CD4-positive, alpha-beta T cell (primary cell): Measurements from ENCODE around the gene ACACA. TPM values are rescaled to one million over a fixed set of nuclear protein-coding genes. Genes with fewer than 3 reads are reported as not detected.

Source experiments
- ATAC-seq: fragments of 200-7000 bp; cut with Tn5 transposase; one replicate; pipeline ENCODE4 v1.10.0; 2022; ENCODE audit warnings: mild to moderate bottlenecking; ENCODE audit not compliant: poor library complexity
- CTCF ChIA-PET: fragments of 350-600 bp; sonication (Branson Sonifier 250); formaldehyde crosslinking; loops from one replicate; lab custom pipeline; 2021; ENCODE audit warnings: antibody characterized with exemption, inconsistent platforms; lab: Charles Lee
- POLR2A ChIA-PET: fragments of 350-600 bp; sonication (Branson Sonifier 250); formaldehyde crosslinking; loops from one replicate; lab custom pipeline; 2021; ENCODE audit warnings: antibody characterized with exemption, inconsistent platforms; lab: Charles Lee
- DNase-seq, 14 experiments: peaks; one replicate each; pipeline ENCODE4 v3.0.0-alpha.2; 2013 to 2020; ENCODE audit warnings: mixed read lengths in 2 of 14
- H3K27ac ChIP-seq, 2 donors: one replicate each; pipeline versions ENCODE4 v1.5.1 to v1.7.0; 2013; ENCODE audit warnings: low read length in 2 of 2, low read depth in 1 of 2, mild to moderate bottlenecking in 1 of 2
- H3K27me3 ChIP-seq, 2 experiments: 1 replicate in 1 of 2; 2 replicates in 1 of 2; pipeline versions ENCODE4 v1.6.1 to v1.7.0; 2013; ENCODE audit warnings: low read length in 2 of 2, control low read depth in 1 of 2, mild to moderate bottlenecking in 1 of 2, moderate library complexity in 1 of 2; ENCODE audit not compliant: insufficient read depth in 2 of 2, control insufficient read depth in 1 of 2
- H3K36me3 ChIP-seq: one replicate; pipeline ENCODE4 v1.6.1; 2013; ENCODE audit warnings: low read length, control low read depth; ENCODE audit not compliant: insufficient read depth
- H3K4me1 ChIP-seq: one replicate; pipeline ENCODE4 v1.6.1; 2013; ENCODE audit warnings: low read length, control low read depth; ENCODE audit not compliant: insufficient read depth
- H3K4me3 ChIP-seq: one replicate; pipeline ENCODE4 v1.5.1; 2013; ENCODE audit warnings: mild to moderate bottlenecking, low read length, moderate library complexity
- H3K9me3 ChIP-seq, 2 experiments: 1 replicate in 1 of 2; 2 replicates in 1 of 2; pipeline versions ENCODE4 v1.6.1 to v1.7.0; 2013; ENCODE audit warnings: low read length in 2 of 2, mild to moderate bottlenecking in 2 of 2, control low read depth in 1 of 2, moderate library complexity in 1 of 2; ENCODE audit not compliant: control insufficient read depth in 1 of 2, insufficient read depth in 1 of 2
- H3K27ac Mint-ChIP-seq: one replicate; pipeline ENCODE4 v1.8.0; 2020; ENCODE audit warnings: mixed read lengths
- H3K27me3 Mint-ChIP-seq: one replicate; pipeline ENCODE4 v1.8.0; 2021; ENCODE audit warnings: mixed read lengths
- H3K36me3 Mint-ChIP-seq: one replicate; pipeline ENCODE4 v1.8.0; 2021; ENCODE audit warnings: low read depth, mixed read lengths
- H3K4me1 Mint-ChIP-seq: one replicate; pipeline ENCODE4 v1.8.0; 2021; ENCODE audit warnings: low read depth, mixed read lengths
- H3K4me3 Mint-ChIP-seq: one replicate; pipeline ENCODE4 v1.8.0; 2020; ENCODE audit warnings: mild to moderate bottlenecking, mixed read lengths
- H3K9me3 Mint-ChIP-seq: one replicate; pipeline ENCODE4 v1.8.0; 2020; ENCODE audit warnings: mixed read lengths
- CTCF ChIP-seq: fragments of 200-600 bp; IDR thresholded peaks from one replicate; pipeline ENCODE4 v1.8.0; 2022; ENCODE audit warnings: antibody characterized with exemption, mild to moderate bottlenecking
- intact Hi-C, 2 experiments: fragments of 100-400 bp; cut with DNase I in 1 of 2; cut with micrococcal nuclease in 1 of 2; formaldehyde crosslinking; loops; one replicate each; pipeline versions ENCODE4 v1.15.1 to v1.9.0; 2023 to 2025; cut with DNase I, micrococcal nuclease
- total RNA-seq, 174 experiments: library from RNA in 2 of 174; stranded (reverse) in 2 of 174; gene quantifications; one replicate each; pipeline ENCODE4 v1.2.3 and lab custom pipeline; 2021 to 2026

The ACACA gene
- total RNA-seq, 2 experiments from 2014 or later: 26.0 to 28.9 TPM

GRCh38 chr17:37432671-37433070 is 26.0 kb upstream of the ACACA start:
- DNase-seq (no peak), ATAC-seq (no peak)
- H3K27ac ChIP-seq: no peak overlapping the region
- CTCF ChIA-PET: no interaction called here
- Mint-ChIP-seq H3K27ac (no peak overlapping the region), H3K9me3 (no peaks in the 10 kb centered on the region), H3K27me3 (no peaks in the 10 kb centered on the region), H3K4me3 (no peak overlapping the region), H3K4me1 (peaks cover 8% of the 10 kb centered on the region), H3K36me3 (peaks cover 66% of the 10 kb centered on the region)
- no peaks in the 10 kb centered on the region for H3K9me3 ChIP-seq
- POLR2A ChIA-PET: no interaction called here
- no peak overlapping the region for H3K4me3 ChIP-seq
- no peaks in the 10 kb centered on the region for H3K4me1 ChIP-seq
- no peak for TF ChIP-seq CTCF
- peaks cover 44% of the 10 kb centered on the region for H3K36me3 ChIP-seq
- no peaks in the 10 kb centered on the region for H3K27me3 ChIP-seq
- intact Hi-C loops: no loop called here

GRCh38 chr17:37430051-37430627 is 23.5 kb upstream of the ACACA start:
- no peaks in the 10 kb centered on the region for H3K27me3 ChIP-seq
- peaks cover 8% of the 10 kb centered on the region for H3K4me1 Mint-ChIP-seq
- CTCF ChIA-PET: no interaction called here
- no peak for TF ChIP-seq CTCF
- peaks cover 71% of the 10 kb centered on the region for H3K36me3 Mint-ChIP-seq
- H3K27ac Mint-ChIP-seq: no peak overlapping the region
- intact Hi-C loops: no loop called here
- H3K27me3 Mint-ChIP-seq: no peaks in the 10 kb centered on the region
- no peak overlapping the region for H3K4me3 ChIP-seq
- H3K9me3 Mint-ChIP-seq: no peaks in the 10 kb centered on the region
- POLR2A ChIA-PET: no interaction called here
- no peak overlapping the region for H3K4me3 Mint-ChIP-seq
- DNase-seq (no peak), ATAC-seq (no peak)
- H3K27ac ChIP-seq: no peak overlapping the region
- H3K9me3 ChIP-seq: no peaks in the 10 kb centered on the region
- H3K36me3 ChIP-seq: peaks cover 58% of the 10 kb centered on the region
- no peaks in the 10 kb centered on the region for H3K4me1 ChIP-seq

GRCh38 chr17:37429453-37429852 is 22.8 kb upstream of the ACACA start:
- H3K4me3 ChIP-seq: no peak overlapping the region
- intact Hi-C loops: loop anchor here in 1 of 2 experiments (5.0 kb wide), 1 partner anchor 52 kb away; the partner anchor contains the start of gene C17orf78
- CTCF ChIA-PET: no interaction called here
- no peak overlapping the region for H3K4me3 Mint-ChIP-seq
- H3K9me3 Mint-ChIP-seq: no peaks in the 10 kb centered on the region
- peaks cover 8% of the 10 kb centered on the region for H3K4me1 Mint-ChIP-seq
- H3K4me1 ChIP-seq: no peaks in the 10 kb centered on the region
- POLR2A ChIA-PET: no interaction called here
- no peaks in the 10 kb centered on the region for H3K9me3 ChIP-seq
- no peaks in the 10 kb centered on the region for H3K27me3 ChIP-seq
- DNase-seq: no peak
- H3K27ac Mint-ChIP-seq: no peak overlapping the region
- peaks cover 75% of the 10 kb centered on the region for H3K36me3 Mint-ChIP-seq
- no peak for ATAC-seq
- TF ChIP-seq CTCF: no peak
- H3K27me3 Mint-ChIP-seq: no peaks in the 10 kb centered on the region
- H3K36me3 ChIP-seq: peaks cover 61% of the 10 kb centered on the region
- no peak overlapping the region for H3K27ac ChIP-seq
